NCI-H510A (cell line): Measurements from ENCODE around the gene LGI1.

Experiments used
- DNase-seq: peaks from one replicate; lab custom pipeline; 2025; lab: John Stamatoyannopoulos, UW

LGI1 gene

DNA sequence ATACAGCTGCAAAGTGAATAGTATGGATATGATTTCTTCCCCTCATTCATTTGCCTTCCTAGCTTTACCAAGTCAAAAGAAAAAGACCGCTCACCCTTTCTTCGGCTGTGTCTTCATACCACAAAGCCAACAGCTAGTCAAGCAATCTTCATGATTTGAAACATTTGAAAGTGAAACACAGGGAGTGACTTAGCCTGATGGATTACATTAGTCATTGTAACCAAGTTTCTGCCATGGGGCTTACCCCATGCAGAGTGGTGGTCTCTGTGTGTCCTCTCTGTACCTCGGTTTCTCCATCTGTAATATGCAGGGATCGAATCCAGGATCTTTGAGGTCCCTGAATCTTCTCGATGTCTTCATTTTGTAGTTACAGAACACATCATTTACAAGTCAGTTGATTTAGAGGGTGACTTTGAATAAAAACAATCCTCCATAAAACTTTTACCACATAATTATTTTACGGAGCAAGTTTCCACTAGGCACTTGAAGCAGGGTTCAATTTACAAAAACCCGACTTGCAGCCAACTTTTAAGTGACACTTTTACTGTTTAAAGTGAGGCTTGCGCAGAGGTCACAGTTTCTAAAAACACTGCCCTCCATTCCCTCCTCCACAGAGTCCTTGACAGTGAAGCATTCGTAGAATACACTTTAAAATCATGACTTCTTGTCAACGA lies 2.2 kb upstream of the LGI1 start:
- DNase-seq = no peak

DNA sequence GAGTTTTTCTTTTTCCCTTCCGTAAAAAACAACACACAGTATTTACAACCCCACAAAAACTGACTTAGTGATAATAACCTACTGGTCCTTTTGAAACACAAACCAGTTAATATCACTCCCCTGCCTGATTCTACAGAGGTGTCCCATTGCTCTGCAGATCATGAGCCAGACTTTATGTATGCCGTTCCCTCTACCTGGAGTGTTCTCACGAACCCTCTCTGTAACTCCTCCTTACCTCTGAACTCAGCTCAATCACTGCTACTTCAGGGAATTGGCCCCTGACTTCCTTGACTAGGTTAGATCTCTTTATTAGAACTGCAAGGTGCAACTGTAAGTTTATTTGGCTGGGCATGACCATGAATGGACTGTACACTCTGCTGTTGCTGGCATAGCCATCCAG lies 1.6 kb upstream of the LGI1 start:
- no peak for DNase-seq

DNA sequence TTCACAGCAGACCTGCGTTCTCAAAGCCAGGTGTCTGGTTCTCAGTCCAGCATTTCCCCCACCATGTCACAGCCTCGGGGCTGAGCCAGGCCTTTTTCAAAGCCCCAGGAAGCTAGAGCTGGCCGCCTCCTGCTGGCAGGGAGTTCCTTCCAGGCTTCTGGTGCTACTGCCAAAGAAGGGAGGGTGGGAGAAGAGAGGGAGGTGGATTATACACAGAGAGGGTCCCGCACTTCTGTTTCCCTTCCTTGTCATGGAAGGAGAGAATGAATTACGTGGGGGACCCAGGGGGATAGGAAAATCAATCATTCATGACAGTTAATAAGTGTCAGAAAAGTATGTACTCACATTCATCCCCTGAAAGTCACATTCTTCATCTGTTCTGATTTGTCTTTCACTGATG lies 600 bp upstream of the LGI1 start:
- DNase-seq = no peak

DNA sequence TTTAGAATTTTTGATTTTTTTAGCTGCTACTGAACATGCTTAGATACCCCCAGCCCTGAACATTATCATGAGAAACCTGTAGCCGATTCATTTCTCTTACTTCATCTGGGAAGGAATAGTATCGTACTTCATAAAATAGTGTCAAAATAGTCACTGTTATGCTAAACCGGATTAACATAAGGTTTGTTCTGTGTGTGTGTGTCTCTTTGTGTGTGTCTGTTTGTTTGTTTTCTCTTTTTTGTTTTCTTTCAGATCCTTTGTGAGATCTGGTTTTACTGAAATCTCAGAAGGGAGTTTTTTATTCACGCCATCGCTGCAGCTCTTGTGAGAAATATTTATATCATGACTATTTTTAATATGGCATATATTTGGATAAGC lies 761 bp downstream of the LGI1 start:
- DNase-seq = no peak

DNA sequence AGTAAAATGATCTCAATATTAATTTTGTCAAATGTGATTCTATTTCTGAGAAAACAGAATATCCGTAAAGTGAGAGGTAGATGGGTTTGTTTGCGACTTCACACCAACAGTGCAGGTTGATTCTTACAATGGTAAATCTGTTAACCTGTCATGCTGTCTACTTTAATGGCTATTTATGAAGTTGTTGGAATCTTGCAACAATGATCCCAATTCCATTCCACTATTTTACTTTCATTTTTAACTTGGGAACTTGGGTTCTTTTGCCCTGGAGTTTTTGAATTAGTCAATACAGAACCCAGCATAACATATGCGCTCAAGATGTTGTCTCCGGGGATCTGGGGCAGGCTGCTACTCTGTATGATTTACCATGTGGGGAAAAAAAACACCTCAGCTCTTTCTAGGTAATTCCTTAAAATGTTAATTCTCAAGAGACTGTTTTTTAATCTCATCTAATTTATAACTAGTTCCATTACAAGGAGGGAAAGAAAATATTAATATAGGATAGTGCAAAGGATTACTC lies 1.2 kb downstream of the LGI1 start:
- no peak for DNase-seq

DNA sequence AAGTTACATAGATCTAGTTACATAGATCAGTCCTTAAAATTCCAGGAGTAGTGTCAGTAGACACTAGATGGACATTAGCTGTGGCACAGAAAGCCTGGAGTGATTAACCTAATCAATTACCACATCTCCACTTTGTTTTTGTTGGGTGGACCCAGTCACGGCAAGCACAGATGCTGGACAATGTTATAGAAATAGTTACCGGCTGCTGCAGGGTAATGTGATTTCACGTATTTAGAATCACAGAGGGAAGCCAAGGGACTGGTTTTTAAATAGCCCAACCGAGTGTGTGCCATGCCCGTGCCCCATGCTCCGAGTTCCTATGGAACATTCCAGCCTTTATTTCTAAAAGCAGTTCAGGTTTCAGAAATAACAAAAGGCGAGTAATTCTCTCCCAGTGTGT lies 2.8 kb downstream of the LGI1 start:
- no peak for DNase-seq

DNA sequence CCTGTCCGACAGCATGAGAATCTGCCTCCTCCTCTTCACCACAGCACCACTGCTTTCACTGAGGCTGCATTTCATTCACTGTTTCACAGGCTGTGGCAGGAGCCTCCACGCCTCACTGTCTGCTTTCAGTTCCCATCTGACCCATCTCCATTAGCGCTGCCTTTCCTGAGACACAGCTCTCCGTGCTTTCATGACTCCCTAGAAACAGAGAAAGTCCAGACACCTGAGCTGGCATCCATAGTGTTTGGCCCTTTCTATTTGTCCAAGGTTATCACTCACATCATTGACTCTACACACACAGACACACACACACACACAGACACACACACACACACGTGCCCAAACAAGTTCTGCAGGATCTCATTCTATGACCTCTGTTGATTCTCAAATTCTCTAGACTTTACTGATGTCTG lies 5.2 kb downstream of the LGI1 start:
- DNase-seq = no peak

DNA sequence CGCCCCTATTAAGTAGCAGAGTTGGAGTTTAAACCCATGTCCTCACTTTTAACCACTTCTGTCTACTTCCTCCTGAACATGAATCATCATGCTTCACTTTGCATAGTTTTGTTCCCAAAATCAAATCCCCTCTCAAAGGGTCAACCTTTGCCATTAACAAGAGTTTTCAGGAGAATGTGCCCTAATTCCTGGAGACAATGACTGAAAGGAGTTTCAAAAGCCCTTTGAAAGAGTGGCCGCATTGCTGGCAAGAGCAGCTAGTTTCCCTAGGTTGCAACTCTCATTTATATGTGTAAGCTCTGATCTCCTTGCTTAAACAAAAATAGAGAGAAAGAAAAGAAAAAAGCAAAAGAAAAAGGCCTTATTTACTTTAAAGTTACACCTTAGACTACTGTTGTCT lies 9.2 kb downstream of the LGI1 start:
- no peak for DNase-seq

DNA sequence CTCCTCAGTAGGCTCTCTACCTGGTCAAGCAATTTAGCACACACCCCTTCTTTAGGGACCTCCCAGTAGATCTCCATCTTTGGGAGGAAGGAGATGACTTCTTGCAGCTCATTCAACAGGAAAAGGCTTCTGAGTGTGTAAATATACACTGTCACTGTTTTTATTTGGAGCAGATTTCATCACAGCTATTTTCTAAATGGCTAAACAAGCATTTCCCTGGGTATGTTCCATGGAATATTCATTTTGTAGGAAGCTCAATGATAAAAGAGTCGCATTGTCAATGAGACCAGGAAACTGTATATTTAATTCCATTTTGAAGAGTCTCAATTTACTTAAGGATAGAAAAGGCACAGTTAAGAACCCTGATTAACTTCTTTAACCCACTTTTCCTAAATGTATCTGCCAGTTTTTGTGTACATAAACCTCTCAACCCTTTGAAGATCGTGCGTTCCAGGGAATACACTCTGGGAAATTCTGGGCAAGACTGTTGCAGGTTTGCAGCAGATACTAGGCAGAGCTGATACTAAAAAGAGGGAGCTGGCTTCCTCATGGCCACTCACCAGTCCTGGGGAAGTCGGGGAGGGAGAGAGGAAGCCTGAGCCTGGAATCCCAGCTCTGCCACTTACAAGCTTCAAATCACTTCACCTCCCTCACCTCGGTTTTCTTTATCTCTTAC lies 10.1 kb downstream of the LGI1 start:
- no peak for DNase-seq

DNA sequence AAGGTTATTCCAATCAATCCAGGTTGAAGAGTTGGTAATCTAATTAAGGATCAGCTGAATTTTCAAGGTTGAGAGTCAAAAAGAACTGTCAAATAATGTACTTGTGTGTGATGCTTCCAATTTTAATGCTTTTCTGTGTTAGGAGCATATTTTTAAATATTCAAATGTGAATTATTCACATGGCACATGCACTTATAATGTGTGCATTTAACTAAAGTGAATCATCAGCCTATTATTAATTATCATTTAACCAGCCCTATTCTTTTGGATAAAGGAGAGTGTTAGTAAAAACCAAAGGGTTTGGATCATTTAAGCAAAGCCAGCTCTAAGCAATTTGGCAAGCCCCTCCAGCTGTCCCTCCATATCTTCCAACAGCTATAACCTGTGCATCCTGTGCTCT lies 11.2 kb downstream of the LGI1 start:
- DNase-seq = no peak

DNA sequence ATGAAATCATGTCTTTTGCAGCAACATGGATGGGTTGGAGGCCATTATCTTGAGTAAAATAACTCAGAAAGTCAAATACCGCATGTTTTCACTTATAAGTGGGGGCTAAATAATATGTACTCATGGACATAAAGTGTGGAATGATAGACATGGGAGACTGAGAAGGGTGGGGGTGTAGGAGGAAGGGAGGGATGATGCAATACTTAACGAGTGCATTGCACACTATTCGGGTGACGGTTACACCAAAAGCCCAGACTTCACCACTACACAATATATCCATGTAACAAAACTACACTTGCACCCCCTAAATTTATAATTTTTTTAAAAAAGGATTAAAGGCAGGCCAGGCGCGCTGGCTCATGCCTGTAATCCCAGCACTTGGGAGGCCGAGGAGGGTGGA lies 13.6 kb downstream of the LGI1 start:
- DNase-seq = no peak

DNA sequence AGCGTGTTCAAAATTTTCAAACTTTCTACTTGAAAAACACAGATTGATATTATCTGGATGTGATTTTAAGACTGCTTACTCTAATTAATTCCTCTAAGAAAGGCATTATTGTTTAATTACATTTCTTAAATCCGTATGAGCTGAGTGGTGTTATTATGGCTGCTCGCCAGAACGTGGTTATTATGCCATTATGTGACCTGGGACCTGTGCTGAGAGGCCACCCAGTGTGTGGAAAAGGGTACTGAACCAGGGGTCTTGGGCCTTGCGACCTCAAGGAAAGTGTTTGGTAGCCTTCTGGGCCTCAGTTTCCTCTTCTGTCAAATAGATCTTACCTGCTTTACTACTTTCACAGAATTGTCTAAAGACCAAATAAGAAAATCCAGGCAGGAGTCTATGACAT lies 15.4 kb downstream of the LGI1 start:
- no peak for DNase-seq

DNA sequence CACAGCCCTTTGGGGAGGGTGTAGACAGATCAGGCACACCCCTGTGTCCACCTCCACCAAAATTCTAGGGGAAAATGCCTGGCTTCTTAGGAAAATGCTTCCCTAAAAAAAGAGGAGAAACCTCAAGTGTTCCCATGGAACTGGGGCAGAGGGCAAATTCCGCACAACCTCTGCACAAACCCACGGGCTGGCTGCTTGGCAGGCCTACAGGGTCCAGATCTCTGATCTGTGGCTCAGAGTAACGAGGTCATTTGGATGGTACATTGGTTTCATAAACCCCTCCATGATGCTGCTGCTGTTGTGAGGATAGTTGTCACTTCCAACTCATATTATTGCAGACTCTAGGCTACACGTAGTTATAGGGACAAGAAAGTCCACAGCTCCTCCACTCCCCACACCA lies 16.0 kb downstream of the LGI1 start:
- DNase-seq = no peak

DNA sequence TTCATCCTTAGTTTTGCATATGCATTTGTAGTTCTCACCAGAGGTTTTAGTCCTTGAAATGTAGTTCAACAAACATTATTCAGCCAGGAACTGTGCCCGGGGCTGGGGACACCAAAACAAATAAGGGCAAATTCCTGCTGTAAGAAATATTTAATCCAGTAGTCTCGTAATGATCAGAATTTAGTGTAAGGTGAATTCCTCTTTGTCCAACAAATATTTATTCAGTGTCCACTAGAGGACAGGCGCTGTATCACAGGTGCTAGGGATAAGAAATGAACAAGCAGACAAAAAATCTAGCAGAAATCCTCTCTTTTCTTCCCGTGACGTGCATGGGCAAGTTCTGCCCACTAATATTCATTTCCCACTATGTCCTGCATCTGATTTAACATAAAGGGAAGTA lies 17.6 kb downstream of the LGI1 start:
- no peak for DNase-seq

DNA sequence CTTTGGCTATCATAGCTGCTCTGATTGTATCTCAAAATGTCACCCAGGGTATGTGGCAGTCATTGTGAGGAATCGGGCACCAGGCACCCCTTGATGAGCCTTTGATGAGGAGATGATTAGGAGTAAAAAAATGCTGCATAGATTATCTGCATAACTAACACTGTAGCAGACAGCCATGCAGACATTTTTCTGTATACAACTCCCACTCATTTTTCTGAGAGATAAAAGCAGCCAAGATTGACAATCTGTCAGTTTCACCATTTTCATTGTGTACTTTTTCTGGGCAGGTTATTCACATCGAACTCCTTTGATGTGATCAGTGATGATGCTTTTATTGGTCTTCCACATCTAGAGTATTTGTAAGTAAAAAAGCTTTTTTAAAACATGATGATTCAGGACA lies 19.4 kb downstream of the LGI1 start:
- no peak for DNase-seq

DNA sequence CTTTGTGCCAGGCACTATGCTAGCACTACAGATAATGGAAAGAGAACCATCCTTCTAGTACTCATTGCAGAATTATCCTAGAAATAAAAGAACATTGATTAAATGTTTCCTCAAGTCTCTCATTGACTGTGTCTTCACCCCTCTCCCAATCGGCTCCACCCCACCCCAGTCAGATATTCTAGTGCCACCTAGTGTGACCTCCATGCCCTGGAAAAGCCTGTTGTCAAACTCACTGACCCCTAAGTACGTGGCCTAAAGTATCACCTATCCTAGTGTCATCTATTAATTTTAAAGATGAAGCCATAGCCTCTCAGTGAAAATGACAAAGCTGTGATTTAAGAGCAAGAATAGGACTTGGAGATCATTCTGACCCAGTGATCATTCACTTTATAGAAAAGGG lies 26.3 kb downstream of the LGI1 start:
- no peak for DNase-seq

DNA sequence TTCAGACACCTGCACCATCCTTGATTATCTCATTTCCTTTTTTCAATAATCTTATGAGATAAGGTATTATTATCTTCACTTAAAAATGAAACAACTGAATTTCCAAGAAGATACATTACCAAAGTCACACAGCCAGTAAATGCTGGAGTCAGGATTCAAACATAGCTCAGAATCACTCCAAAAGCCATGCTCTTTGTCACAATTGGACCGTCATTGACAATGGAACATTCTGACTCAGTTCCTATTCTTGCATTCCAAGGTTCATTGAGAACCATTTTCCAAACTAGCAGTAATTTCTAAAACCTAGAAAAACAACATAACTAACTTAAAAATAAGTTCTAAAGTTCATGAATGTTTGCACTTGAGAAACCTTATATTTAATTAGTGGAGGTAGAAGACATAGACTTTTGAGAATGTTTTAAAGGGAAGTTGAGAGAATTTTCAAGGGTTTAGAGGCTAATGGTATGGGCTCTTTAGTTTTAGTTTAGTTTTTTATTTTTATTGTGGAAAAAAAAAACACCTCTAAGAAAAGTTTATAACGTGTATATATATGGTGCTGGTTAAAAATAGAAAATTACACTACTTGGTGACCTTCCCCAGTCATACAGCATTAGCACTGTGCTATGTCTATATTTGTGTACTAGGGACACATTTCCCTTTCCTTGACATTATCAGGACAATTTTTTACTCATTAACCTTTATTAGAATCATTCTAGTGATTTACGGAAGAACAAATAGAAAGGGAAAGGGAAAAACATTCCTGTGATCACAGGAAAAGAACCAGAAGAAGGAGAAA lies 30.9 kb downstream of the LGI1 start:
- no peak for DNase-seq

DNA sequence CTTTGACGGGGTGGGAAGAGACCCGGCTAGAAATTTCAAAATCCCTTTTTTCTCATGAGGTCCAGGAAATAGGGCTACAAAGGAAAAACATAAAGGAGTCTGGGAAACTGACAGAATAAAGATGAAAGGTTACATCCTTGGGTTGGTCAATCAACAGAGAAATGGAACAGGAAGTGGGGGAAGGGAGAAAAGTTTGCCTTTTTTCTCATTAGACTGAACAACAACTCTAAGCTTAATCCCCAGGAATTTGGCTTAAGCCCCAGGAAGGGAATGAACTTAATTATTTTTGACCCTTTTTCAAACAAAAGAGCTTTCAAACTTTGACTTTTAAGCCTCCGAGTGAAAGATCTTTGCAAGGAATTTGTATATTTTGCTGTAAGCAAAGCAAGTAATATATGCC lies 32.7 kb downstream of the LGI1 start:
- no peak for DNase-seq

DNA sequence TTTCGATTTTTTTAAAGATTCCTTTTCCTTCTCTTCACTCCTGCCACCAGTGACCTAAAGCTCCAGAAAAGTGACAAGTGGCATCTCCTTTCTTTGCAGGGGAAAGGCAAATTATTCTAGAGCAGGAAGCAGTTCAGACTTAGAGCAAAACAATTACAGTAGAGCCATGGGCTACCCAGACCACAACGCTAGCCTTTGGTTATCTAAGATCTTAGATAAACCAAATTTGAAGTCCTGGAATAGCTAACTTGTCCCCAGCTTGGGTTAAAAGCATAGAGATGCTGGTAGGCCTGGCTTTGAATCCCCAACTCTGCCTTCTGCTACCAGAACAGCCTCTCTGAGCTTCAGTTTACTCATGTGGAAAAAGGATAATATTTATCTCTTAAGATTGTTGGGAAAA lies 38.4 kb downstream of the LGI1 start:
- DNase-seq = no peak

DNA sequence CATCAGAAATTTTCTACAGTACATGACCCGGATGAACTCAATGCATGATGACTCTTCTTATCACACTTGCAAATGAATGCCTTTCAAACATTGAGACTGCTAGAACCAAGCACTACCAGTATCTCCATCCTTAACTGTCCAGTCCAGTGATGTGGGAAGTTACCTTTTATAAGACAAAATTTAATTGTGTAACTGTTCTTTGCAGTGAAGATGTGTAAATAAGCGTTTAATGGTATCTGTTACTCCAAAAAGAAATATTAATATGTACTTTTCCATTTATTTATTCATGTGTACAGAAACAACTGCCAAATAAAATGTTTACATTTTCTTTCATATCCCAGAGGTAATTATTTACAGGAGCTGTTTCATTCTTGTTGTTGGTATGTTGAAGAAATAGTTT lies 40.1 kb downstream of the LGI1 start:
- no peak for DNase-seq

DNA sequence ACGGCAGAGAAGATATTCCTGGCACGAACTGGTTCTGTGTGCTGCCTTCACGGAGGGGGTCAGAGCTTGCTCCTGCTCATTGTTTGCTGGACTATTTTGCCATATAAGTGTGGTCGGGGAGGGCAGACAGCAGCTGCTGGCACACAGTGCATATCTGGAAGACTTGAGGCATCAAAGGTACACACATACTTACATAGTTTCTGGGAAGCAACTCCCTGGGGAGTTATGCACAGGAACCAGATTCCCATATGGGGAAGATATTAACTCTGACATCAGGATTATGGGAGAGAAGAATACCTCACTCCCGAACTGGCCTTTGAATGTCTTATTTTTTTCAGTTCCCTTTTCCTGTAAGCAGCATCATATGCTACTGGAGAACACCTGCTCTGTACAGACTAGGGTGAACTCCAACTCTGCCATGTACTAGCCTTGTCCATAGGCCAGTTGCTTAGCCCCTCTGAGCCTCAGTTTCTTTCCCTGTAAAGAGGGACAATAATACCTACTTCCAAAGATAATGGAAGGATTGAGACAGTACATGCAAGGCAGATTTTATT lies 41.5 kb downstream of the LGI1 start:
- DNase-seq = no peak

DNA sequence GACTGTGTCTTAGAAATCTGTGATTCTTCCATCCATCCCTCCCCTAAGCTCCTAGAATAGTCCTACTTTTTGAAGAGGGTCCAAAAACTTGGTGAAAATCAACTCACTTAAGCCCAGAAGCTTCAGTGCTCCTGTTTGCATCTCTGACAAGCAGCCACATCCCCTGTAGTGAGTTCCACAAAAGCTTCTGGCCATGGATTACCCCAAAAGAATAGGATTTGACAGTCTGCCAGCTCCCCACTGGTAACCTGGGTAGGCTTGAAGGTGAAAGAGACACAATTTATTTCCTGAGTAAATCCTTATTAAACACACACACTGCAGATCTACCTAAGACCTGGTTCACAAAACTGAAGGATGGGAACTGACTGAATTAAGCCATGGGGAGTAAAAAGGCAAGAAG lies 46.5 kb downstream of the LGI1 start:
- no peak for DNase-seq

DNA sequence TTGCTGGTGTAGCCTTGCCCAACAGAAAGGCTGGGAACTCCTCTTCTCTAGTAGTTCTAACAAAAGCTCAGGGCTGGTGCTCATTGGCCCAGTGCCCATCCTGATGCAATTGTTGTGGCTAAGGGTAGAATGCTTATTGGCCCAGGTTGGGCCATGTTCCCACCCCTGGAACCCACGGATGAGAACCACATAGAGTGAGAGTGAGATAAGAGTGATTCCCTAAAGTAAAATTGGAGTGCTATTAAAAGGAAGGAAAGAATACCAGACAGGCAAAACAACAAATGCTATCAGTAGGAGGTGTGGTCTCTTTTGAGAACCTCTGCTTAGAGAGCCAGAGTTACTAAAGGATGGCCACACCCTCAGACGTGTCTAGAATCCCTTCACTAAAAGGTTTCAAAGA lies 49.2 kb downstream of the LGI1 start:
- no peak for DNase-seq
